HG03354 (cell line): Measurements from ENCODE around the gene WDR54.
A peak's percentile ranks its signal among the peaks of the same experiment; 100 is the strongest.

Source experiments
- ATAC-seq: cut with Tn5 transposase; IDR thresholded peaks from one replicate; pipeline ENCODE4 v1.9.1; 2021; ENCODE audit warnings: mild to moderate bottlenecking; ENCODE audit not compliant: unreplicated experiment, poor library complexity, severe bottlenecking

The WDR54 gene

DNA sequence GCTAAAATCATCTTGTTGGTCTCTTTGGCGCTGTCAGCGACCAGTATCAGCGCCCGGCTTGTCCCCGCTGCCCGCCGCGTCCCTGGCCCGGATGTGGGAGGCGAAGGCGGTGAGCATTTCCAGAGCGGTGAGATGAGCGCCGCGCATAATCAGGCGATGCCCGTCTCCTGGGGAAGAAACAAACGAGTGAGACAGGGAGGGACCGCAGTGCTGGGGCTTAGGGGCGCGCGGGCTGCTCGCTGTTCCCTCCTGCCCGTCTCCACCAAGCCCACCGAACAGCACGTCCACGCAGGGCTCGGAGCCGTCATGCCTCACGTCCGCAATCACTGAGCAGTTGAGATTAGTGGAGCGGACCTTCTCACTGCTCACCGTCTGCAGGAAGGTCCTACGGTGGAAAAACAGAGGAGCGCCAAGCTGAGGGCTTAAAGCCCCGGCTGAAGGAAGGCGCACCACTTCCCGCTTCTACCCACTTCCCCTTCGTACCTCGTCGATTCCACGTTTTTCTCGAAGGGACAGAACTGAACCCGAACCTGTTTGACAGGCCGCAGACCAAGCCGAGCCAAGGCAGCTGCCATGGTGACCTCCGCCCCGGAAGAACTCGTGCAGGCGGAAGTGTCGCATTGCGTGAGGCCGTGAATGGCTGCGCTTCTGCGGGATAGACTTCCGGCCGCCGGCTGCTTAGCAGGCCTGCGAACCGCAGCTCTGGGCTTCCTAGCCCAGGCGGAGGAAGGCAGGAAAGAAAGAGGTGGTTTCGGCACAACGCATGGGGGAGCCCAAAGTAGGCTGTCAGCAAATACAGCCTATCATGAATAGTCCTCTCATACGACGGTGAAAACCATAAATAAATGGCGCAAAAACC is 50.8 kb downstream of the WDR54 start, which contains the start of gene MRPL53:
Gene MRPL53, minus strand, starts transcription at position 595 of the 859 bp plus-strand sequence. Its CDS starts 20 bp downstream, at position 575.
- peak; percentile 95 for ATAC-seq

GRCh38 chr2:74472945-74473258 is 51.4 kb downstream of the WDR54 start:
- ATAC-seq, result no peak

DNA sequence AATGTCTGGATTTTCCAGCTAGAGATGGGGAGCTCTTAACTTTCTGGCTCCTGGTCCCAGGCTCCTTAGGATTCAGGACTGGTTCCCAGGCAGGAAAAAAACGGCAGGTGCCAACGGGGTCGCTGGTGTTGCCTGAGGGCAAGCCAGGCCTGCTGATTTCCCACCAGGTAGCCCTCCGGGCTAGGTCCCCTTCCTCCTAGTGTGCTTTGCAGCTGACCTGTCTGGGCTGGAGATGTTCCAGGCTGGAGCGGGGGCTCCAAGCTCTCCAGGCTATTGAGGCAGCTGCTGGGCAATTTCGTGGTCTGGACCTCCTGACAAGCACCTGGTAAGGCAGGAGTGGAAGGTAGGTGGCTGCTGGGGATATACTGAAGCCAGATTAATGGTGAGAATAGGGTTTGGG is 53.0 kb downstream of the WDR54 start:
- ATAC-seq, result no peak

DNA sequence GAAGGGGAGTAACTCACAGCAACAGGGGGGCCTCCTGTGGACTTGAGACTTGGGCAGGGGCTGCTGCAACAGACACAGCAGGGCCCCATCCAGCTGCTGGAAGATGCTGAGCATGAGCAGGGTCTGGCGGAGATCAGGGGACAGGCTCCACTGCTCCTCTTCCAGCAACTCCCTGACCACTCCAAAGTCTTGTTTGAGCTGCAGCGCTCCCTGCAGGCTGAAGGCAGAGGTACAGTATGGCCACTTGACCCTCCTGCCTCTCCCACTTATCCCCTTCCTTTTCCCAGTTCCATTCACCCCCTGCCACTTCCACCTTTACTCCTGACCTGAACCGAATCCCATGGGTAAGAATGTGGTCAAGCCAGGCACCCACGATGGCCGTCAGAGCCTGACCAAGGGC is 53.4 kb downstream of the WDR54 start:
- ATAC-seq, result no peak
